Caco-2 (cell line): Measurements from ENCODE around the gene EMC8. TPM values are rescaled to one million over a fixed set of nuclear protein-coding genes. Genes with fewer than 3 reads are reported as not detected.

Experiments
- BruUV-seq: library from RNA; stranded (reverse); fragments of 400-500 nt; replicated peaks from 2 replicates; lab custom pipeline; 2021; lab: Mats Ljungman, UMichigan
- CTCF ChIA-PET: fragments of 300-600 bp; sonication (Branson Sonifier 250); formaldehyde crosslinking; loops from one replicate; lab custom pipeline; 2022; ENCODE audit warnings: antibody characterized with exemption; lab: Charles Lee
- POLR2A ChIA-PET: fragments of 300-600 bp; sonication (Branson Sonifier 250); formaldehyde crosslinking; loops from one replicate; lab custom pipeline; 2022; ENCODE audit warnings: antibody characterized with exemption; lab: Charles Lee
- DNase-seq, 2 experiments: peaks; one replicate each; pipeline versions ENCODE4 v3.0.0 to v3.0.0-alpha.2; 2020 to 2022
- H3K27me3 ChIP-seq: replicated peaks from 2 replicates; pipeline ENCODE4 v1.6.0; 2011; ENCODE audit warnings: low read length; ENCODE audit not compliant: control insufficient read depth, insufficient read depth
- H3K36me3 ChIP-seq: 2 replicates; pipeline ENCODE4 v1.5.1; 2011; ENCODE audit warnings: low read length; ENCODE audit not compliant: control insufficient read depth, insufficient read depth
- H3K4me1 ChIP-seq: fragments of 250-450 bp; sonication (Bioruptor Pico); 2 replicates; pipeline ENCODE4 v1.5.1; 2020; ENCODE audit warnings: mild to moderate bottlenecking
- H3K4me3 ChIP-seq: 2 replicates; pipeline ENCODE4 v1.5.1; 2011; ENCODE audit warnings: low read depth, mild to moderate bottlenecking, control low read depth, low read length
- H3K9me3 ChIP-seq: fragments of 250-450 bp; sonication (Bioruptor Pico); 2 replicates; pipeline ENCODE4 v1.5.1; 2020; ENCODE audit warnings: mild to moderate bottlenecking, moderate library complexity
- H3K27ac Mint-ChIP-seq: one replicate; pipeline ENCODE4 v1.8.0; 2022; ENCODE audit warnings: mixed read lengths; ENCODE audit not compliant: unreplicated experiment
- H3K27me3 Mint-ChIP-seq: one replicate; pipeline ENCODE4 v1.8.0; 2022; ENCODE audit warnings: mixed read lengths; ENCODE audit not compliant: insufficient read depth, unreplicated experiment
- H3K36me3 Mint-ChIP-seq: one replicate; pipeline ENCODE4 v1.8.0; 2022; ENCODE audit warnings: mild to moderate bottlenecking, mixed read lengths; ENCODE audit not compliant: insufficient read depth, unreplicated experiment
- H3K4me1 Mint-ChIP-seq: one replicate; pipeline ENCODE4 v1.8.0; 2022; ENCODE audit warnings: low read depth, mixed read lengths; ENCODE audit not compliant: unreplicated experiment
- H3K4me3 Mint-ChIP-seq: one replicate; pipeline ENCODE4 v1.8.0; 2022; ENCODE audit warnings: mild to moderate bottlenecking, moderate library complexity, mixed read lengths; ENCODE audit not compliant: unreplicated experiment
- H3K9me3 Mint-ChIP-seq: one replicate; pipeline ENCODE4 v1.8.0; 2022; ENCODE audit warnings: mixed read lengths; ENCODE audit not compliant: unreplicated experiment
- intact Hi-C: fragments of 100-400 bp; cut with micrococcal nuclease; formaldehyde crosslinking; loops from one replicate; pipeline ENCODE4 v1.10.0; 2022; ENCODE audit not compliant: unreplicated experiment
- total RNA-seq: library from RNA; stranded (reverse); gene quantifications from 2 replicates; pipeline ENCODE4 v1.2.3, GENCODE V29; 2022
- TF ChIP-seq, protein P1 (sequence below), 2 experiments: fragments of 200-600 bp in 1 of 2; IDR thresholded peaks; 1 replicate in 1 of 2; 2 replicates in 1 of 2; pipeline versions ENCODE4 v1.5.1 to v1.8.0; 2011 to 2022; ENCODE audit warnings: antibody characterized with exemption in 1 of 2, control low read depth in 1 of 2, inconsistent platforms in 1 of 2, low read depth in 1 of 2, low read length in 1 of 2, mild to moderate bottlenecking in 1 of 2, moderate library complexity in 1 of 2; ENCODE audit not compliant: insufficient read depth in 1 of 2, severe bottlenecking in 1 of 2, unreplicated experiment in 1 of 2

EMC8 gene
- total RNA-seq, 1 experiment from 2014 or later = 94.7 TPM

GRCh38 chr16:85750827-85751697 is 48.3 kb downstream of the EMC8 start, which contains the start of gene C16orf74:
C16orf74 (minus strand) TSS chr16:85751096; CDS start chr16:85735217, 15,879 bp downstream.
- no peaks in the 10 kb centered on the region for H3K27me3 Mint-ChIP-seq
- Histone ChIP-seq H3K36me3 (no peaks in the 10 kb centered on the region), H3K4me1 (peaks cover 28% of the 10 kb centered on the region), H3K27me3 (no peaks in the 10 kb centered on the region; the same call in 1 of the 2 replicates), H3K4me3 (peak within 1 kb of the TSS; percentile 72), H3K9me3 (no peaks in the 10 kb centered on the region)
- POLR2A ChIA-PET = interaction anchor here (0.5 to 0.6 kb wide), 2 partner anchors 150 to 1653 kb away, joined by 3 read pairs; no protein-coding TSS in a partner anchor
- peak within 1 kb of the TSS; percentile 90 for H3K4me3 Mint-ChIP-seq
- H3K9me3 Mint-ChIP-seq = no peaks in the 10 kb centered on the region
- peak in 1 of 2 experiments; percentile 75 for DNase-seq
- BruUV-seq = no TSS peak
- CTCF ChIA-PET = no interaction called here
- peak within 1 kb of the TSS; percentile 69 for H3K27ac Mint-ChIP-seq
- peaks cover 6% of the 10 kb centered on the region for H3K36me3 Mint-ChIP-seq
- H3K4me1 Mint-ChIP-seq = peaks cover 10% of the 10 kb centered on the region
- TF ChIP-seq, protein P1, sequence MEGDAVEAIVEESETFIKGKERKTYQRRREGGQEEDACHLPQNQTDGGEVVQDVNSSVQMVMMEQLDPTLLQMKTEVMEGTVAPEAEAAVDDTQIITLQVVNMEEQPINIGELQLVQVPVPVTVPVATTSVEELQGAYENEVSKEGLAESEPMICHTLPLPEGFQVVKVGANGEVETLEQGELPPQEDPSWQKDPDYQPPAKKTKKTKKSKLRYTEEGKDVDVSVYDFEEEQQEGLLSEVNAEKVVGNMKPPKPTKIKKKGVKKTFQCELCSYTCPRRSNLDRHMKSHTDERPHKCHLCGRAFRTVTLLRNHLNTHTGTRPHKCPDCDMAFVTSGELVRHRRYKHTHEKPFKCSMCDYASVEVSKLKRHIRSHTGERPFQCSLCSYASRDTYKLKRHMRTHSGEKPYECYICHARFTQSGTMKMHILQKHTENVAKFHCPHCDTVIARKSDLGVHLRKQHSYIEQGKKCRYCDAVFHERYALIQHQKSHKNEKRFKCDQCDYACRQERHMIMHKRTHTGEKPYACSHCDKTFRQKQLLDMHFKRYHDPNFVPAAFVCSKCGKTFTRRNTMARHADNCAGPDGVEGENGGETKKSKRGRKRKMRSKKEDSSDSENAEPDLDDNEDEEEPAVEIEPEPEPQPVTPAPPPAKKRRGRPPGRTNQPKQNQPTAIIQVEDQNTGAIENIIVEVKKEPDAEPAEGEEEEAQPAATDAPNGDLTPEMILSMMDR (IDR thresholded peaks at IDR 0.05; ENCODE audit: insufficient read depth in 1 of 2, low read depth in 1 of 2, low read length in 1 of 2, severe bottlenecking in 1 of 2, unreplicated experiment in 1 of 2) = no peak
- intact Hi-C loops = loop anchor here (1.0 to 5.0 kb wide), 2 partner anchors 33 to 304 kb away; no protein-coding TSS in a partner anchor

DNA sequence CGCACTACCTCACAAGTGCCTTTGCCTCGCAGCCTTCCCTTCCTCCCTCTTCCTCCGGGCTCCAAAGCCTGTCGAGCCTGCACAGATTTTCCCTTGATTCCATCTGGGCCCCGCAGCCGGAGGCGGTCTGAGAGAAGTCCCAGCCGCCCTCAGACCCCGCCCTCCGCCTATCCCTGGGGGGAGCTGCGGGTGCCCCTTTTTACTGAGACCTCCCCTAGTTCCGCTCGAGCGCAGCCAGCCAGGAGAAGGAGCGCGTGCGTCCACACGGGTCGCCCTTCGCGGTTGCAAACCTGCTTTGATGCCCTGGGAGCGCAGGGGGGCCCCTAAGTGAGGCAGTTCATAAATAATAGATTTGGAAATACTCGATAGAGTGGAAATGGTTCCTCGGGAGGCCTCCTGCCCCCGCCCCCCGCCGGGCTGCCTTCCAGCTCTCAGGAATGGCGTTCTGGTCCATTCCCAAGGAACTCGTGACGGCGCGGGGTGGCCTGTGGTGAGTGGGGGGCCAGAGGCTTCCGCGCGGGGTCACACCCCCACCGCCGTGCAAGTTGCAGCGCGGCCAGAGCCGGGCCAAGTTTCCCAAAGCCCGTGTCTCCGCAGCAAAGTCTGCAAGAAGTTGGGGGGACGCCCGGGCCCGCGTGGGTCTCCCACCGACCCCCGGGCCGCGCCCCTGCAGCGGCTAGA is 49.1 kb downstream of the EMC8 start:
- H3K9me3 Mint-ChIP-seq = no peaks in the 10 kb centered on the region
- CTCF ChIA-PET = no interaction called here
- H3K4me1 Mint-ChIP-seq = peaks cover 10% of the 10 kb centered on the region
- intact Hi-C loops = loop anchor here (1.0 to 5.0 kb wide), 2 partner anchors 32 to 303 kb away; no protein-coding TSS in a partner anchor
- peak in 1 of 2 experiments; percentile 46 for DNase-seq
- H3K4me3 ChIP-seq = peak overlapping the region; percentile 72
- H3K4me1 ChIP-seq = peaks cover 28% of the 10 kb centered on the region
- no TSS peak for BruUV-seq
- POLR2A ChIA-PET = interaction anchor here (0.5 to 0.6 kb wide), 2 partner anchors 149 to 1652 kb away, joined by 3 read pairs; no protein-coding TSS in a partner anchor
- H3K27me3 Mint-ChIP-seq = no peaks in the 10 kb centered on the region
- TF ChIP-seq, protein P1 (IDR thresholded peaks at IDR 0.05; ENCODE audit: insufficient read depth in 1 of 2, low read depth in 1 of 2, low read length in 1 of 2, severe bottlenecking in 1 of 2, unreplicated experiment in 1 of 2) = peak in 1 of 2 experiments; percentile 21
- H3K36me3 ChIP-seq = no peaks in the 10 kb centered on the region
- H3K9me3 ChIP-seq = no peaks in the 10 kb centered on the region
- no peaks in the 10 kb centered on the region; the same call in 1 of the 2 replicates for H3K27me3 ChIP-seq
- peak overlapping the region; percentile 69 for H3K27ac Mint-ChIP-seq
- H3K4me3 Mint-ChIP-seq = peak overlapping the region; percentile 90
- H3K36me3 Mint-ChIP-seq = peaks cover 6% of the 10 kb centered on the region

DNA sequence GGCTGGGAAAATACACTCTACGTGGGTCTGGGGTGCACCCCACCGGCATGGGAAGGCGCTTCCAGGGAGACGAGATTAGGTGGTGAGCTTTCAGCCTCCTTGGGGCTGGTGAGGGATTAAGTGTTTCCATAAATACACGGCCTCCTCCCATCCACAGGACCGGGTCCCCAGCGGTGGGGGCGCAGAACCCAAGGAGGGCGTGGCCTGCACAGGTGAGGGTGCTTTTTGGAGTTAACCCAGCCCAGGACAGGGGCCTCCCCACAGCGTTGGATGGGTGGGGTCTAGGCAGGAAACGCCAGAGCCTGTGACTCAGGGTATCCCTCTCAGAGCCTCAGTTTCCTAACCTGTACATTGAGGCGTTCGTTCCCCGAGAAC is 49.6 kb downstream of the EMC8 start:
- Mint-ChIP-seq H3K36me3 (peaks cover 6% of the 10 kb centered on the region), H3K4me1 (peaks cover 10% of the 10 kb centered on the region), H3K9me3 (no peaks in the 10 kb centered on the region), H3K27ac (peak overlapping the region; percentile 69), H3K27me3 (no peaks in the 10 kb centered on the region), H3K4me3 (peak overlapping the region; percentile 90)
- no TSS peak for BruUV-seq
- TF ChIP-seq, protein P1 (IDR thresholded peaks at IDR 0.05; ENCODE audit: insufficient read depth in 1 of 2, low read depth in 1 of 2, low read length in 1 of 2, severe bottlenecking in 1 of 2, unreplicated experiment in 1 of 2) = no peak
- ChIA-PET POLR2A (no interaction called here), CTCF (no interaction called here)
- no peaks in the 10 kb centered on the region for H3K9me3 ChIP-seq
- H3K27me3 ChIP-seq = no peaks in the 10 kb centered on the region; the same call in 1 of the 2 replicates
- H3K4me1 ChIP-seq = peaks cover 28% of the 10 kb centered on the region
- H3K4me3 ChIP-seq = peak overlapping the region; percentile 72
- H3K36me3 ChIP-seq = no peaks in the 10 kb centered on the region
- DNase-seq = no peak
- intact Hi-C loops = loop anchor here (1.0 to 5.0 kb wide), 2 partner anchors 31 to 302 kb away; no protein-coding TSS in a partner anchor
